ENCODE measurements around the gene ARTN. TPM values are rescaled to one million over a fixed set of nuclear protein-coding genes. Genes with fewer than 3 reads are reported as not detected.
A peak's percentile ranks its signal among the peaks of the same experiment; 100 is the strongest.

The ARTN gene
- total RNA-seq, 2 experiments from 2014 or later, result 0.26 to 0.48 TPM

DNA sequence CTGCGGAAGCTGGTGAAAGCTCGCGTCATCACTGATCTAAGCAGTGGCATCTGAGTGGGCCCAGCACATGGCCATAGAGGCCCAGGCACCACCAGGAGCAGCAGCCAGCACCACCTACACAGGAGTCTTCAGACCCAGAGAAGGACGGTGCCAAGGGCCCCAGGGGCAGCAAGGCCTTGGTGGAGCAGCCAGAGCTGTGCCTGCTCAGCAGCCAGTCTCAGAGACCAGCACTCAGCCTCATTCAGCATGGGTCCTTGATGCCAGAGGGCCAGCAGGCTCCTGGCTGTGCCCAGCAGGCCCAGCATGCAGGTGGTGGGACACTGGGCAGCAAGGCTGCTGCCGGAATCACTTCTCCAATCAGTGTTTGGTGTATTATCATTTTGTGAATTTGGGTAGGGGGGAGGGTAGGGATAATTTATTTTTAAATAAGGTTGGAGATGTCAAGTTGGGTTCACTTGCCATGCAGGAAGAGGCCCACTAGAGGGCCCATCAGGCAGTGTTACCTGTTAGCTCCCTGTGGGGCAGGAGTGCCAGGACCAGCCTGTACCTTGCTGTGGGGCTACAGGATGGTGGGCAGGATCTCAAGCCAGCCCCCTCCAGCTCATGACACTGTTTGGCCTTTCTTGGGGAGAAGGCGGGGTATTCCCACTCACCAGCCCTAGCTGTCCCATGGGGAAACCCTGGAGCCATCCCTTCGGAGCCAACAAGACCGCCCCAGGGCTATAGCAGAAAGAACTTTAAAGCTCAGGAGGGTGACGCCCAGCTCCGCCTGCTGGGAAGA lies 3.2 kb upstream of the ARTN start:
- peak; percentile 51 for DNase-seq
- peaks cover 5% of the 10 kb centered on the region for H3K36me3 Mint-ChIP-seq (ENCODE audit: low read depth)
- H3K9me3 Mint-ChIP-seq (ENCODE audit: low read depth), result no peaks in the 10 kb centered on the region
- no peak for ATAC-seq
- H3K27ac Mint-ChIP-seq, result no peak overlapping the region
- H3K27me3 Mint-ChIP-seq, result peaks cover 19% of the 10 kb centered on the region
- H3K4me3 Mint-ChIP-seq, result no peak overlapping the region
- peaks cover 15% of the 10 kb centered on the region for H3K4me1 Mint-ChIP-seq
- CTCF ChIA-PET, result interaction anchor here (1.0 to 1.8 kb wide), 3 partner anchors 16 to 167 kb away, joined by 3 to 12 read pairs (median 4); no protein-coding TSS in a partner anchor
- POLR2A ChIA-PET, result no interaction called here
- intact Hi-C loops (cut with DNase I, micrococcal nuclease), result loop anchor here in 1 of 2 experiments (5.0 to 10.0 kb wide), 3 partner anchors 117 to 706 kb away; partner anchors contain the start of gene ST3GAL3

DNA sequence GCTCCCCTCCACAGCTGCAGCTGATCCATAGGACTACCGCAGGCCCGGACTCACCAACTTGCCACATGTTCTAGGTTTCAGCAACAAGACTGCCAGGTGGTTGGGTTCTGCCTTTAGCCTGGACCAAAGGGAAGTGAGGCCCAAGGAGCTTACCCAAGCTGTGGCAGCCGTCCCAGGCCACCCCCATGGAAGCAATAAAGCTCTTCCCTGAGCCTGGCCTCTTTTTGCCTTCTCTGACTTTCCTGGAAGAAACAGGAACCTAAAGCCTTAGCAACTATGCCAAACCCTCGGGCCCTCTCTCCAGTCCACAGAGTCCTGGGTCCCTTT lies 2.7 kb upstream of the ARTN start:
- intact Hi-C loops (cut with DNase I, micrococcal nuclease), result loop anchor here in 1 of 2 experiments (5.0 to 10.0 kb wide), 3 partner anchors 116 to 706 kb away; partner anchors contain the start of gene ST3GAL3
- ATAC-seq (no peak), DNase-seq (no peak)
- Mint-ChIP-seq H3K4me3 (no peak overlapping the region), H3K27ac (no peak overlapping the region), H3K9me3 (ENCODE audit: low read depth) (no peaks in the 10 kb centered on the region), H3K36me3 (ENCODE audit: low read depth) (peaks cover under 1% of the 10 kb centered on the region), H3K27me3 (peaks cover 23% of the 10 kb centered on the region), H3K4me1 (peaks cover 15% of the 10 kb centered on the region)
- POLR2A ChIA-PET, result no interaction called here
- CTCF ChIA-PET, result interaction anchor here (1.0 to 1.8 kb wide), 3 partner anchors 15 to 167 kb away, joined by 3 to 12 read pairs (median 4); no protein-coding TSS in a partner anchor

DNA sequence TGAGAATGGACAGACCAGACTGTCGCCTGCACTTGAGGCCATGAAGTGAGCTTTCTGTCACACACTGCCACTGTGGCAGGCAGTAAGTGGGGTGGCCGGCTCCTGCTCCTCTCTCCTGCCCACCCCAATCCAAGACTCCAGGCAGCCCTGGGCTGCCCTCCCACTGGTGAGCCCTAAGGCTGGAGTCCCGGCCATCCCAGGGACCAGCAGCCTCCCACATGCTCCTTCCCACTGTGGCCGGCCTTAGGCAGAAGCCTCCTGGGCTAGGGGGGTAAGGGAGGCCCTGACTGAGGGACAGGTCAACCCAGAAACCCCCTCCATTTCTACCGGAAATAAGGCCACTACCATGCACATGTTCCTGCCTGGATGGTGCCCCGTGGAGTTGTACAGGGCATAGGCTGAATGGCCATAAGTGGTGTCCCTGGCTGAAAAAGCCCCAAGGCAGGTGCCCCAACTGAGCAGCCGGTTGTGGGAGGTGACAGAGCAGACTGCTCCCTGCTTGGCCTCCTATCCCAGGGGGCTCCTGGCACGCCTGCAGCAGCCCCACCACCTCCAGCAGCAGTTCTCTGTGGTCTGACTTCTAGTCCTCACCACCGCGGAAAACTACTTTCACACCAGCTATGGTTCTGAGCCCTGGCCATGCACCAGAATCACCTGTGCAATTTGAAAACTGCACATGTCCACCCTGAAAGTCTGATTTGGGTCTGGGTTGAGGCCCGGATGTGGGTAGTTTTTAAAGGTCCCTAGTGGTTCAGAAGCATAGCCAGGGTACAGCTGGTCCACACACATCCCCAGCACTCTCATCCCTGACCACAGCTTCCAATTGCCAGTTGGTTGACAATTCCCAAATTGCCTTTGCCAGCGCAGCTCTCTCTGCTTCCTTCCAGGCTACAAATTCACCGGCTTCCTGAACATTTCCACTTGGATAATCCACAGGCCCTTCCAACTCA lies 1.6 kb upstream of the ARTN start:
- Mint-ChIP-seq H3K4me1 (peaks cover 15% of the 10 kb centered on the region), H3K4me3 (no peak overlapping the region), H3K27ac (no peak overlapping the region), H3K36me3 (ENCODE audit: low read depth) (no peaks in the 10 kb centered on the region), H3K9me3 (ENCODE audit: low read depth) (no peaks in the 10 kb centered on the region), H3K27me3 (peaks cover 25% of the 10 kb centered on the region)
- DNase-seq (no peak), ATAC-seq (no peak)
- CTCF ChIA-PET, result interaction anchor here (1.1 to 6.1 kb wide), 5 partner anchors 13 to 402 kb away, joined by 7 to 136 read pairs (median 12); partner anchors contain the start of genes IPO13 and PTPRF
- intact Hi-C loops (cut with DNase I, micrococcal nuclease), result loop anchor here in 1 of 2 experiments (5.0 to 10.0 kb wide), 3 partner anchors 115 to 707 kb away; partner anchors contain the start of gene ST3GAL3
- POLR2A ChIA-PET, result no interaction called here

DNA sequence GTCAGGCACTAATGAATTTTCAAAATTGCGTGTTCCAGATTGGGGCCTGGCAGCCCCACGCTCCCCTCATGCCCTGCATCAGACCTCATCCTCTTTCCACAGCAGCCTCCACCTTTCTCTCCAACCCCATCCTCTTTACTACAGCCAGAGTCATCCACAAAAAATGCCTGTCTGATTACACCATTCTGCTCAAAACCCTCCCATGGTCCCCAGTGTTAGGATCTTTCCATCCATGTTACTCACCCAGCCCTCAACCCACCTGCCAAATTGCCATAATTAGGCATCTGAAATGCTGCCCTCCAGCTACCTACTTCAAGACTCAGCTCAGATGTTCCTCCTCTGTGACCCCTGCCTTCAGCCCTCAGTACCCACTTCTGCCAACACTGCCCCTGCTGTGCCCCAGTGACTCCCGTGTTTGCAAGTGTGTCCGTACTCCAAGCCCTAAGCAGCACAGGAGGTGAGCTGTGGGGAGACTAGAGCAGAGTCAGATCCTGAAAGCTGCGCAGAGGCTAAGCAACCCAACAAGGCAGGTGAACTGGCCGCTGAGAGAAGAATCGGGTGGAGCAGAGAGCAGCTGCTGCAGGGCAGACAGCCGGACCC lies 715 bp upstream of the ARTN start:
- DNase-seq (no peak), ATAC-seq (peak; percentile 7)
- no peak overlapping the region for H3K4me3 Mint-ChIP-seq
- CTCF ChIA-PET, result interaction anchor here (0.5 to 6.1 kb wide), 15 partner anchors 12 to 899 kb away, joined by 3 to 136 read pairs (median 8); partner anchors contain the start of genes IPO13, KDM4A and PTPRF
- H3K36me3 Mint-ChIP-seq (ENCODE audit: low read depth), result no peaks in the 10 kb centered on the region
- POLR2A ChIA-PET, result interaction anchor here (0.6 kb wide), 1 partner anchor 278 kb away, joined by 3 read pairs; no protein-coding TSS in a partner anchor
- intact Hi-C loops (cut with DNase I, micrococcal nuclease), result loop anchor here in 1 of 2 experiments (5.0 to 10.0 kb wide), 3 partner anchors 114 to 708 kb away; partner anchors contain the start of gene ST3GAL3
- H3K27me3 Mint-ChIP-seq, result peaks cover 25% of the 10 kb centered on the region
- no peak overlapping the region for H3K27ac Mint-ChIP-seq
- H3K9me3 Mint-ChIP-seq (ENCODE audit: low read depth), result no peaks in the 10 kb centered on the region
- peaks cover 15% of the 10 kb centered on the region for H3K4me1 Mint-ChIP-seq

DNA sequence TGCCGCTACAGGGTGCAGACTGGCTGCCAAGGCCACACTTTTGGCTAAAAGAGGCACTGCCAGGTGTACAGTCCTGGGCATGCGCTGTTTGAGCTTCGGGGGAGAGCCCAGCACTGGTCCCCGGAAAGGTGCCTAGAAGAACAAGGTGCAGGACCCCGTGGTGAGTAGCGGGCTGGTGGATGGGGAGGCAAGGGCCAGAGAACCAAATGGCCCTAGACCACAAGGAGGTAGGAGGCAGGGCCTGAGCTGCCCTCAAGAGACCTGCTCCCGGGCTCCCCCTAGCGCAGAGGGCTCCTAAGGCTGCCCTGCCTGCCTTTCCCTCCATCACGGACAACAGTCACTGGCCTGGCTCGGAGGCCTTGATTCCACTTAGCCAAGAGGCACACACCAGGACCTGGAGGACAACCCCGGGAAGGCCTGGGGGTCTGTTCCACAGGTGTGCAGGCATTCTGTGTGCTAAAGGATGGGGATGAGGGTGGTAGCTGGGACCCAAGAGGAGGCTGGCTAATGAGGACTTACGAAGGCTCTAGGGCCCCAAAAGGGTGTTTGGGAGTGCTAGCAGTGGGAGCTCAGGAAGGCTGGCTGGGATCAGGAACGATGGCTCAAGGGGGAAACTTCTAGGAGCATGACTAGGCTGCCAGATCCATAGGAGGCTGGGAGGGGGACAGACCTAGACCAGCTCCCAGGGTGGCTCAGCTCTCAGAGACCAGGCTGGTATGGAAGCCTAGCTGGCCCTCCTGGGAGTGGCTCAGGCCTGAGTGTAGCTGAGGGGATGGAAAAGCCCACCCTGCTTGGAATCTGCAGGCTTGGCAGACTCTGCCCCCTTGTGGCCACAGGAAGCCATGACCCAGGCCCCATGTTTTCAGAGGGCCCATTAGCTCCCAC lies 742 bp downstream of the ARTN start:
- peak overlapping the region; percentile 16 for H3K4me3 Mint-ChIP-seq
- H3K27me3 Mint-ChIP-seq, result peaks cover 25% of the 10 kb centered on the region
- DNase-seq, result peak; percentile 84
- peak; percentile 73 for ATAC-seq
- CTCF ChIA-PET, result interaction anchor here (0.6 to 6.1 kb wide), 68 partner anchors 8 to 707 kb away, joined by 3 to 136 read pairs (median 4); partner anchors contain the start of genes IPO13, KDM4A and PTPRF
- H3K27ac Mint-ChIP-seq, result no peak overlapping the region
- no peaks in the 10 kb centered on the region for H3K9me3 Mint-ChIP-seq (ENCODE audit: low read depth)
- no peaks in the 10 kb centered on the region for H3K36me3 Mint-ChIP-seq (ENCODE audit: low read depth)
- POLR2A ChIA-PET, result interaction anchor here (0.6 to 1.0 kb wide), 3 partner anchors 11 to 199 kb away, joined by 3 to 4 read pairs (median 3); no protein-coding TSS in a partner anchor
- peaks cover 15% of the 10 kb centered on the region for H3K4me1 Mint-ChIP-seq
- intact Hi-C loops (cut with DNase I, micrococcal nuclease), result loop anchor here (1.0 to 10.0 kb wide), 6 partner anchors 113 to 710 kb away; partner anchors contain the start of gene ST3GAL3 (in 1 of the 2)

DNA sequence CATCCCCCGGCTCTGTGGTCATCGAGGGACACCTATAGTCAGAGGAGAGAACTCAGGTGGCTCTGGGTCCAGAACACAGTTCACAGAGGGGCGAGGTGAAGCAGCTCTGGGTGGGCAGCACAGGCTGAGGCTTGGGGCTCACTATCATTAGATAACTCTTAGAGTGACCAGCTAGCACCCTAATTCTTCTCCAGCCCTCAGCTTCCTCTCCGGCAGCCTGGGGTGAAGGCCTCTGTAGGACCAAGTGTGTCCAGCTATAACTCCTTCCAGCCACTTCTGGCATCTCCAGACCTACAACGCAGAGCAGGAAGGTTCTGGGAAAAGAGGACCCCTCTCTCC lies 1.4 kb downstream of the ARTN start:
- Mint-ChIP-seq H3K9me3 (ENCODE audit: low read depth) (no peaks in the 10 kb centered on the region), H3K4me1 (peaks cover 14% of the 10 kb centered on the region), H3K4me3 (no peak overlapping the region), H3K27ac (no peak overlapping the region), H3K27me3 (peaks cover 25% of the 10 kb centered on the region), H3K36me3 (ENCODE audit: low read depth) (peaks cover 4% of the 10 kb centered on the region)
- intact Hi-C loops (cut with DNase I, micrococcal nuclease), result loop anchor here (1.0 to 10.0 kb wide), 6 partner anchors 112 to 710 kb away; partner anchors contain the start of gene ST3GAL3 (in 1 of the 2)
- CTCF ChIA-PET, result interaction anchor here (0.6 to 6.1 kb wide), 59 partner anchors 9 to 708 kb away, joined by 3 to 136 read pairs (median 4); partner anchors contain the start of genes IPO13, KDM4A and PTPRF
- no peak for ATAC-seq
- POLR2A ChIA-PET, result interaction anchor here (0.8 kb wide), 1 partner anchor 200 kb away, joined by 3 read pairs; no protein-coding TSS in a partner anchor
- no peak for DNase-seq

- Mint-ChIP-seq H3K36me3 (ENCODE audit: low read depth) (peaks cover 8% of the 10 kb centered on the region), H3K27me3 (peaks cover 25% of the 10 kb centered on the region), H3K9me3 (ENCODE audit: low read depth) (no peaks in the 10 kb centered on the region), H3K4me1 (peaks cover 14% of the 10 kb centered on the region), H3K4me3 (no peak overlapping the region), H3K27ac (no peak overlapping the region)
- ChIA-PET POLR2A (no interaction called here), CTCF (interaction anchor here (0.6 to 6.1 kb wide), 26 partner anchors 9 to 709 kb away, joined by 3 to 136 read pairs (median 6); partner anchors contain the start of gene IPO13)
- intact Hi-C loops (cut with DNase I, micrococcal nuclease), result loop anchor here (2.0 to 10.0 kb wide), 2 partner anchors 407 to 711 kb away; no protein-coding TSS in a partner anchor
- DNase-seq, result no peak
- ATAC-seq, result no peak
Observed at GRCh38 chr1:43935711-43936427, 2.3 kb downstream of the ARTN start.

- Mint-ChIP-seq H3K4me3 (no peak overlapping the region), H3K27me3 (peaks cover 25% of the 10 kb centered on the region), H3K9me3 (ENCODE audit: low read depth) (no peaks in the 10 kb centered on the region), H3K36me3 (ENCODE audit: low read depth) (peaks cover 8% of the 10 kb centered on the region), H3K27ac (no peak overlapping the region), H3K4me1 (peaks cover 14% of the 10 kb centered on the region)
- ChIA-PET POLR2A (no interaction called here), CTCF (interaction anchor here (0.6 to 6.1 kb wide), 4 partner anchors 9 to 211 kb away, joined by 3 to 96 read pairs (median 9); partner anchors contain the start of gene IPO13)
- ATAC-seq (no peak), DNase-seq (peak; percentile 51)
- intact Hi-C loops (cut with DNase I, micrococcal nuclease), result loop anchor here in 1 of 2 experiments (10.0 kb wide), 1 partner anchor 712 kb away; no protein-coding TSS in a partner anchor
Observed at GRCh38 chr1:43936431-43937151, 3.0 kb downstream of the ARTN start.
